ENCODE results near the gene CAT.

The CAT gene

GRCh38 chr11:34461215-34461614 is 22.5 kb downstream of the CAT start:
- Mint-ChIP-seq H3K27ac (no peak overlapping the region), H3K4me3 (no peak overlapping the region), H3K36me3 (peaks cover 39% of the 10 kb centered on the region), H3K9me3 (ENCODE audit: low read depth) (peaks cover 9% of the 10 kb centered on the region), H3K27me3 (no peaks in the 10 kb centered on the region), H3K4me1 (ENCODE audit: low read depth) (peaks cover 2% of the 10 kb centered on the region)

- Mint-ChIP-seq H3K9me3 (ENCODE audit: low read depth) (peaks cover 14% of the 10 kb centered on the region), H3K36me3 (peaks cover 37% of the 10 kb centered on the region), H3K4me1 (ENCODE audit: low read depth) (peaks cover 2% of the 10 kb centered on the region), H3K27me3 (no peaks in the 10 kb centered on the region), H3K27ac (no peak overlapping the region), H3K4me3 (no peak overlapping the region)
Measured at GRCh38 chr11:34464591-34465051, 25.9 kb downstream of the CAT start.

- Mint-ChIP-seq H3K27me3 (no peaks in the 10 kb centered on the region), H3K27ac (no peak overlapping the region), H3K36me3 (peaks cover 39% of the 10 kb centered on the region), H3K9me3 (ENCODE audit: low read depth) (peaks cover 14% of the 10 kb centered on the region), H3K4me1 (ENCODE audit: low read depth) (peaks cover 2% of the 10 kb centered on the region), H3K4me3 (no peak overlapping the region)
Measured at GRCh38 chr11:34466802-34467488, 28.2 kb downstream of the CAT start.

GRCh38 chr11:34468209-34468841 is 29.6 kb downstream of the CAT start:
- peaks cover 2% of the 10 kb centered on the region for H3K4me1 Mint-ChIP-seq (ENCODE audit: low read depth)
- peaks cover 14% of the 10 kb centered on the region for H3K9me3 Mint-ChIP-seq (ENCODE audit: low read depth)
- H3K27ac Mint-ChIP-seq: no peak overlapping the region
- no peak overlapping the region for H3K4me3 Mint-ChIP-seq
- no peaks in the 10 kb centered on the region for H3K27me3 Mint-ChIP-seq
- peaks cover 35% of the 10 kb centered on the region for H3K36me3 Mint-ChIP-seq

GRCh38 chr11:34473603-34474169 is 35.0 kb downstream of the CAT start:
- Mint-ChIP-seq H3K36me3 (peaks cover 3% of the 10 kb centered on the region), H3K27ac (no peak overlapping the region), H3K4me3 (no peak overlapping the region), H3K27me3 (no peaks in the 10 kb centered on the region), H3K9me3 (ENCODE audit: low read depth) (no peaks in the 10 kb centered on the region), H3K4me1 (ENCODE audit: low read depth) (no peaks in the 10 kb centered on the region)

GRCh38 chr11:34475656-34476055 is 36.9 kb downstream of the CAT start:
- Mint-ChIP-seq H3K27me3 (no peaks in the 10 kb centered on the region), H3K27ac (no peak overlapping the region)

GRCh38 chr11:34476849-34477248 is 38.1 kb downstream of the CAT start:
- Mint-ChIP-seq H3K27me3 (no peaks in the 10 kb centered on the region), H3K27ac (no peak overlapping the region), H3K36me3 (no peaks in the 10 kb centered on the region), H3K4me1 (ENCODE audit: low read depth) (no peaks in the 10 kb centered on the region), H3K9me3 (ENCODE audit: low read depth) (no peaks in the 10 kb centered on the region), H3K4me3 (no peak overlapping the region)

More at GRCh38 chr11:34475656-34476055, 36.9 kb downstream of the CAT start:
- H3K36me3 Mint-ChIP-seq: peaks cover 3% of the 10 kb centered on the region
- no peaks in the 10 kb centered on the region for H3K9me3 Mint-ChIP-seq (ENCODE audit: low read depth)
- H3K4me1 Mint-ChIP-seq (ENCODE audit: low read depth): no peaks in the 10 kb centered on the region
- H3K4me3 Mint-ChIP-seq: no peak overlapping the region

- Mint-ChIP-seq H3K4me1 (ENCODE audit: low read depth) (no peaks in the 10 kb centered on the region), H3K36me3 (no peaks in the 10 kb centered on the region), H3K27me3 (no peaks in the 10 kb centered on the region), H3K4me3 (no peak overlapping the region), H3K9me3 (ENCODE audit: low read depth) (no peaks in the 10 kb centered on the region), H3K27ac (no peak overlapping the region)
Measured at GRCh38 chr11:34478845-34479663, 40.3 kb downstream of the CAT start.

GRCh38 chr11:34480314-34480713 is 41.6 kb downstream of the CAT start:
- Mint-ChIP-seq H3K4me1 (ENCODE audit: low read depth) (no peaks in the 10 kb centered on the region), H3K27ac (no peak overlapping the region), H3K4me3 (no peak overlapping the region), H3K9me3 (ENCODE audit: low read depth) (no peaks in the 10 kb centered on the region), H3K27me3 (no peaks in the 10 kb centered on the region), H3K36me3 (no peaks in the 10 kb centered on the region)

- no peak overlapping the region for H3K27ac Mint-ChIP-seq
Measured at GRCh38 chr11:34481307-34481706, 42.6 kb downstream of the CAT start.

GRCh38 chr11:34483106-34483874 is 44.6 kb downstream of the CAT start:
- H3K4me3 Mint-ChIP-seq: no peak overlapping the region
- H3K4me1 Mint-ChIP-seq (ENCODE audit: low read depth): no peaks in the 10 kb centered on the region
- H3K36me3 Mint-ChIP-seq: no peaks in the 10 kb centered on the region
- H3K27ac Mint-ChIP-seq: no peak overlapping the region
- no peaks in the 10 kb centered on the region for H3K27me3 Mint-ChIP-seq
- H3K9me3 Mint-ChIP-seq (ENCODE audit: low read depth): no peaks in the 10 kb centered on the region

More at GRCh38 chr11:34481307-34481706, 42.6 kb downstream of the CAT start:
- Mint-ChIP-seq H3K36me3 (no peaks in the 10 kb centered on the region), H3K27me3 (no peaks in the 10 kb centered on the region), H3K4me1 (ENCODE audit: low read depth) (no peaks in the 10 kb centered on the region), H3K4me3 (no peak overlapping the region), H3K9me3 (ENCODE audit: low read depth) (no peaks in the 10 kb centered on the region)

- H3K9me3 Mint-ChIP-seq (ENCODE audit: low read depth): no peaks in the 10 kb centered on the region
- no peak overlapping the region for H3K27ac Mint-ChIP-seq
- no peaks in the 10 kb centered on the region for H3K4me1 Mint-ChIP-seq (ENCODE audit: low read depth)
- H3K36me3 Mint-ChIP-seq: no peaks in the 10 kb centered on the region
- no peaks in the 10 kb centered on the region for H3K27me3 Mint-ChIP-seq
- H3K4me3 Mint-ChIP-seq: no peak overlapping the region
Measured at GRCh38 chr11:34487430-34487829, 48.7 kb downstream of the CAT start.

- no peaks in the 10 kb centered on the region for H3K36me3 Mint-ChIP-seq
- no peak overlapping the region for H3K4me3 Mint-ChIP-seq
- H3K27ac Mint-ChIP-seq: no peak overlapping the region
- H3K27me3 Mint-ChIP-seq: no peaks in the 10 kb centered on the region
- no peaks in the 10 kb centered on the region for H3K4me1 Mint-ChIP-seq (ENCODE audit: low read depth)
- no peaks in the 10 kb centered on the region for H3K9me3 Mint-ChIP-seq (ENCODE audit: low read depth)
Measured at GRCh38 chr11:34488855-34489557, 50.3 kb downstream of the CAT start.

GRCh38 chr11:34490304-34490703 is 51.6 kb downstream of the CAT start:
- H3K9me3 Mint-ChIP-seq (ENCODE audit: low read depth): no peaks in the 10 kb centered on the region
- H3K4me3 Mint-ChIP-seq: no peak overlapping the region
- no peak overlapping the region for H3K27ac Mint-ChIP-seq
- no peaks in the 10 kb centered on the region for H3K27me3 Mint-ChIP-seq
- no peaks in the 10 kb centered on the region for H3K4me1 Mint-ChIP-seq (ENCODE audit: low read depth)
- no peaks in the 10 kb centered on the region for H3K36me3 Mint-ChIP-seq
